HG03139 (cell line): Measurements from ENCODE around the gene TPO.

Experiments
- ATAC-seq: cut with Tn5 transposase; IDR thresholded peaks from one replicate; pipeline ENCODE4 v1.9.1; 2021; ENCODE audit not compliant: unreplicated experiment

The TPO gene

DNA sequence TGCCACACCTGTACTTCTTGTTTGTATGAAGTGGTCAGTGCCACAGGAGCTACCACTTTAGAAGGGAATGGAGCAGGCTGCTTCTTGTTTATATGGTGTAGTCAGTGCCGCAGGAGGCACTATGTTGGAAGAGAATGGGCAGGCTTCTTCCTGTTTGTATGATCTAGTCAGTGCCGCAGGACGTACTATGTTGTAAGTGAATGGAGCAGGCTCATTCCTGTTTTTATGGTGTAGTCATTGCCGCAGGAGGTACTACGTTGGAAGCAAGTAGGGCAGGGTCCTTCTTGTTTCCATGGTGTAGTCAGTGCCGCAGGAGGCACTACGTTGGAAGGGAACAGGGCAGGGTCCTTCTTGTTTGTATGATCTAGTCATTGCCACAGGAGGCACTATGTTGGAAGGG, 27.3 kb downstream of the TPO start:
- ATAC-seq: no peak

DNA sequence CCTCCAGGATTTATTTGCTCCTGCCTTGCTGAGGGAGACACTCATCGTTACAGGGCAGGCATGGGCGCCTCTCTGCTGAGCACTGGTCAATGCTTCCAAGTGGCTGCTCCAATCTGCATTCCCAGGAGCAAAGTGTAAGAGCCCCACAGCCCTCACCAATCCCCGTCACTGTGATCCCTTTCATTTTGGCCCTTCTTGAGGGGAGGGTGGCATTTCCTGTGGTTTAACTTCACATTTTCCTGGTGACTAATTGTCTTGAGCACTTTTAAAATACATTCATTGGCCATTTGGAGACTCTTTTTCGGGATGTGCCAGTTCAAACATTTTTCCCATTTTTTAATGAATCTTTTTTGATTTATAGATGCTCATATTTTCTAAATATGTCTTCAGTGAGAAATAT, 33.0 kb downstream of the TPO start:
- ATAC-seq: no peak

DNA sequence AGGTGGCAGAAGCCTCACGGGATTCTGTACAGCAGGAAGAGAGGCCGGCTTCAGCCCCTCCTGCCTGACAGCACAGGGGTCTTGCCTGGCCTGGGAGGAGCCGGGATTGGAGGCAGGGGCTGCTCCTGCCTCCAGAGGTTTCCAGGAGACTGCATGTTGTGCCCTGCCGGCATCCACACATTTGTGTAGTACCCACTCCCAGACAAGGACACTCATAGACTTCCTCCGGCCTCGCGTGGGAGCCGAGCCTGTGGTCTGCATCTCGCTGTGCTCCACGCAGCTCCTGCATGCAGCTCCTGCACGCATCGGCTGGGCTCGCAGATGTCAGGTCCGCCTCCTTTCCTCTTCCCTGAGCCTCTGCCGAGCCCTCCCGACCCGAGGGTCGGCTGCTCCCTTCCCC, 34.7 kb downstream of the TPO start:
- ATAC-seq: no peak

DNA sequence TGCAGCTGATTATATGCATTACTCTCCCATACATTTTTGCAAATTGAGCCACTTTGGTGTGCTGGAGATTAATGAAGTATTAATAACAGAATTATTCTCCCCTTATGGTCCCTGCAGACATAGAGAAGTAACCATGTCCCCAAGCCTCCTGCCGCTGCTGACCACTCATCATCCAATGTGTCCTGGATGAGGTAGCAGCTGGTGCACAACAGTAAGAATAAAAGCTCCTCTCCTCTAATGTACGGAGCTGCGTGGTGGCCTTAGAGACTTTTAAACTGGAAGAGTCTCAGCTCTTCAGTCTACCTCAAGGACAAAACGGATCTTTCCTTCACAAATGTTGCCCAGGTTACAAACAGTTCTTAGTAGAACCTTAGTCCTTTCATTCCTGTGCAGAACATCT, 37.7 kb downstream of the TPO start:
- no peak for ATAC-seq

DNA sequence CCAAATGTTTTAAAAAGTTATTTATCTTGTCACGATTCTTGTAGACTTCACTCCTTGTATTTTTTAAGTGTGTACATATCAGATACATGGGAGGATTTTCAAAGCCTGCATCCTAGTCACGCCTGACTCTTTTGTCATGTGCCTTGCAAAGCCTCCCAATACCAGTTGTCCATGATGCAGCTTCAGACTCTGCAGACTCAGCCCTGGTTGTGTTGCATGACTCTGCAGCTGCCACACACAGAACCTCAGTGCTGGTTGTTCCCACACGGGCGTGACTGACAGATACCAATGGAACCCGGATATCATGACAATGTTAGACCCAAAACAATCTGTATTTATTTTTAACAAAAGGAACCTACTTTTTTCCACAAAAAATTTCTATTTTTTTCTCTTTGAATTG, 38.2 kb downstream of the TPO start:
- ATAC-seq: no peak

DNA sequence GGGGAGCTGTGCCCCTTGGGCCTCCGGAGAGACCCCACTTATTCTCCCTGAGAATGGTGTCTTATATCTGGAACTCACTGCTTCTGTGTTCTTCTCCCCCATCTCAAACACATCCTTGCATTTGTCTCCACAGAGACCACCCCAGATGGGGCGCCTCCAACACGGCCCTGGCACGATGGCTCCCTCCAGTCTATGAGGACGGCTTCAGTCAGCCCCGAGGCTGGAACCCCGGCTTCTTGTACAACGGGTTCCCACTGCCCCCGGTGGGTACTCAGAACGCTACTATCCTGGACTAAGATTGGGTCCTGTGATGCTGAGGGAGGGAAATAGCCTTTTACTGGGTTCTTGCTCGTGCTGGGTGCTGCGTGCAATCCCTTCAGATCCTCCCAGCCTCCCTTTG, 40.3 kb downstream of the TPO start:
- ATAC-seq: no peak

DNA sequence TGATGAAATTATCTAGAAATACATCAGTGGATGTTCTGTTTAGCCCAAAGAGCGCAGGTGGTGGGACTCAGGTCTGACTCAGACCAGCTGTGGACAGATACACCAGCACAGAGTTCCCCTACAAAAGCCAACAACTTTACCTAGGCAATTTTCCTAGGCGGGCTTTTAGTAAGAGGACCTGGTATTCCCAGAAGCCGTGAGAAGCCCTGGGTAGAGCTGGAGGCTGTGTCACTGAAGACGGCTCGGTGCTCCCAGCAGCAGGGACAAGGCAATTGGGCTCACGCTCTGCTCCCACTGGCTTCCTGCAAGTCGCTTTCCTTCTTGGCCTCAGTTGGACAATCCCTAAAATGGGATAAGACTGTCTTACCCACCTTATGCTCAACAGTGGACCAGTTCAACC, 41.1 kb downstream of the TPO start:
- ATAC-seq: no peak

DNA sequence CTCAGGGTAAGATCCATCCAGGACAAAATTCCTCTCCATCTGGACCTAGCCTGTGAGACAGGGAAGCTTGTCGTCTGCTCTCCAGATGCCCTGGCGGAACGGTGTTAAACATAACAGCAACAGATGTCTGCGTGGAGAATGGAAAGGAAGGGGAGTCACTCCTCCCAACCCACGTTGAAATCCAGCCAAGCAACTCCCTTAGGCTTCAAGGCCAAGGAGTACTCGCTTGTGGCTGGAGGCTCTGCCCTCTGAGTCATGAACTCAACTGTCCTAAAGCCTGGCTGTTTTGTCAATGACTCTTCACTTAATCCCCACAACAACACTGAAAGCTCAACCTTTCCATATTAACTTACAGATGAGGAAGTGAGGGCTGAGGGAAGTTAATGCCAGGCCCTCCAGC, 42.2 kb downstream of the TPO start:
- ATAC-seq: no peak

DNA sequence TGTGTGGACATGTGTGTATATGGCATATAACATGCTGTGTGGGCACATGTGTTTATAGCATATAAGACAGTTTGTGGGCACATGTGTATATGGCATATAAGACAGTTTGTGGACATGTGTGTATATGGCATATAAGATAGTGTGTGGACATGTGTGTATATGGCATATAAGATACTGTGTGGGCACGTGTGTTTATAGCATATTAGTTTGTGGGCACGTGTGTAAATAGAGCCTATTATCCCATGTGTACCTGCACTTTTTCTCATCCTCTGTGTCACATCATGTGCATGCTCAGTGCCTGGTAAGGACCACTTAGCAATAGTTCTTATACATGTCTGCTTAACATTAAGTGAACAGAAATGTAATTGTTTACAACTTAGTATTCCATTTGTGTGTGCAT, 45.2 kb downstream of the TPO start:
- no peak for ATAC-seq

DNA sequence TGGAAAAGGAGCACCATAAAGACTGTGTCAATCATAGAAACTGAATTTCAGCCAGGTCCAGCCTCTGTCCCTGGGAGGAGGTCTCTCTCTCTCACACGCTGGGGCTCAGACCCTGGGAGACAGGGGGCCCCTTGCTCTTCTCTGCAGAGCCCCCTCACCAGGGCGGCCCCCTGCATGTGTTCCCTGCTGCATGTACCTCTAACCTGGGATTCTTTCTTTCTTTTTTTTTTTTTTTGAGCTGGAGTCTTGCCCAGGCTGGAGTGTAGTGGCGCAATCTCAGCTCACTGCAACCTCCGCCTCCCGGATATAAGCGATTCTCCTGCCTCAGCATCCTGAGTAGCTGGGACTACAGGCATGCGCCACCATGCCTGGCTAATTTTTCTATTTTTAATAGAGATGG, 46.5 kb downstream of the TPO start:
- ATAC-seq: no peak

DNA sequence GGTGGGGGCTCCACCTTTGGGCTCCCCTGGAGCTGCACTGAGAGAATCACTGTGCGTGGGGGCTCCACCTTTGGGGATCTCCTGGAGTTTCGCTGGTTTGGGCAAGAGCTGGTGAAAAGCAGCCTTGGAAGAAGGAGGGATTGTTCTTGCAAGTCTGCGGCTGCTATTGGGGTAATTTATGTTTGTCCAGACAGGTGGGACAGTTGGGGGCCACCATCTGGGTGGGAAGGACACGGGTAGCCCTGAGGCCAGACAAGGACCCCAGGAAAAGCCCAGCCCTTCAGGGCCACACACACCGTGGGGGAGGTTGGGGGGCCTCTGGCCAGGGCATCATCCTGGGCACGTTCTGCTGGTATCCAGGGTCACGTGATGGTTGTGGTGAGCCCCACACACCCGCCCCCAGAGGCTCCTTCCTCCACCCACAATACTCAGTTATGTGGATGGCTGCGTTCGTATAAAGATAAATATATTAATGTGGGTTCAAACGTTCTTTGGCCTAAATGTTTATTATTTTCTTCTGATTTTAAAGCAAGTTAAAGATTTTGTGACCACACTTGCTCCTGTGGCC, 47.7 kb downstream of the TPO start:
- no peak for ATAC-seq

DNA sequence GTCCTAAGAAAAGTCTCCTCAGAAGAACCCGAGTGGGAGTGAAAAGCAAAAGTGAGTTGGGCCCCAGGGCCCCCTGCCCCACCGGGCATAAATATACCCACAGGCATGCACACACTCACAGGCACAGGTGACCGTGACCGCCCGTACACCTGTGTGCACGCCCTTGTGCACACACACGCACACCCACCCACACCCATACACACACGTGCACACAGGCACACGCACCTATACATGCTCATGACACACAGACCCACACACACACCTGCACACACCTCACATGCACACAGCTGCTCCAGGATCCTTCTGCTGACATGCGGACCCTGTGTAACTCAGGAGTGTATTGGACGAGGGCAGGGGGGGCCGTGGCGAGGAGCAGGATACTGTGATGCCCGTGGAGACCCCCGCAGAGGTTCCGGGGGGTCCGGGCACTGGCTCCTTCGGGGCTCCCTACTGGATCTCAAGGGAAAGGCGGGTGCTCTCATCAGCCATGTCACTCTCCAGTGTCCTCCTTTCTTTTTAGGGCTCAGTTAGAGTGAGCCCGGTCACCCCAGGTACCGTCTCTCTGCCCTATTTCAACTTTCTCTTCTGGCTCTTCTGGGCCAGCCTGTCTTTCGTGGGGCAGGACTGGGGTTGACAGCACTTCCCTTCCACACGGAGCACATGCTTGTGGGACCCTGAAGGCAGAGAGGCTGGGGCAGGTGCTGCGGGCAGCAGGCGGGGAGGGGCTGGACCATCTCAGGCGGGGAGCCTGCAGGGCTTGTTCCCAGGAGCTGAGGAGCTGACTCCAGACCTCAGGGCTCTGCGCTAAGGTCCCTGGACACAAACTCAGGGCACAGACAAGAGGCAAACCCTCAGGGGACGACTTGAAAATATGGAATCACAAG, 48.5 kb downstream of the TPO start:
- ATAC-seq: no peak

DNA sequence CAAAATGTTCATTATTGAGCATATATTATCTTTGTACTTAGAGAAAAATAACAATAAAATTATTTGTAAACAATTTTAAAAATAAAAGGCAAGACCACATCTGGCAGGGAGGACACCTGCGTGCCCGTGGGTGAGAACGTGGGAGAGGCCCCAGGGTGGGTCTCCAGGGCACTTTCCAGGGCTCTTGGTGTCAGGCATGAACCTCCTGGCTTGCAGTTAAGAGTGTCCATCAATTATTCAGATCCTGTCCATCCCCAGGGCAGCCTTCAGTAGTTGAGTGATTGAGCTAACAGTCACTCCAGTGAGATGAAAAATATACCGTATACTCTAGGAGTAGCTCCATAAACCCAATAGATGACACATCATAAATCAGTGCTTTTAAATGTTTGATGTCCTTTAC, 49.7 kb downstream of the TPO start:
- ATAC-seq: no peak

DNA sequence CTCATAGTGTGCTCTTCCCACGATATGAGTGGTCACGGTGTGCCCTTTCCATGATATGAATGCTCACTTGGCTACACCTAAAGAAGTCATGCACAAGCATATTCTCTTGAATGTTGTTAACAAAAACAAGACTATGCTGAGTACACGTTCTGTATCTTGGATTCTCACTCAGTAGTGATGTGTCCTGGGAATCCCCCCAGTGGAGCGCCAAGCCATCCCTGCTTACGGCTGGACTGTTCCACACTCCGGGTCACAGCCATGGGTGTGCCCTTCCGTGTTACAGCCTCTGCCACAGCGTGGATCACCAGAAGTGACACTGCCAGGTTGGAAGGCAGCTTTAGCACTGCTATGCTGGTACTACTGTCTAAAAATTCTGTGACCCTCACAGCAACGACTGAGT, 59.1 kb downstream of the TPO start:
- no peak for ATAC-seq

DNA sequence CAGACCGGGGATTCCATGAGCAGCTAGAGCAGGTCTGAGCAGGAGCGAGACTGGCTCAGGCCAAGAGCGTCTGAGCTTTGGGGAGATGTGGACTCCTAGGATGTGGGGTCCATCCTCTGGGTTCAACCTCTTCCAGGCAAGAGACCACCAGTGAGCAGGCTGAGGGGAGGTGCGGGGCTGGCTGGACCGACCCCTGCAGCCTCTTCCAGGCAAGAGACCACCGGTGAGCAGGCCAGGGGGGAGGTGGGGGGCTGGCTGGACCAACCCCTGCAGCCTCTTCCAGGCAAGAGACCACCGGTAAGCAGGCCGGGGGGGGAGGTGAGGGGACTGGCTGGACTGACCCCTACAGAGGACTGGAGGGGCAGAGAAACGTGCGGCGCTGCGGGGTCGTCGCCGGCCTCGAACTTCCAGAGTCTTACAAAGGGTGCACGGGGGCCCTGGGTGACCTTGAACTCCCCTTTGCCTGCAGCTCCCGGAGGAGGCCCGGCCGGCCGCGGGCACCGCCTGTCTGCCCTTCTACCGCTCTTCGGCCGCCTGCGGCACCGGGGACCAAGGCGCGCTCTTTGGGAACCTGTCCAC, 63.4 kb downstream of the TPO start:
- ATAC-seq: no peak

DNA sequence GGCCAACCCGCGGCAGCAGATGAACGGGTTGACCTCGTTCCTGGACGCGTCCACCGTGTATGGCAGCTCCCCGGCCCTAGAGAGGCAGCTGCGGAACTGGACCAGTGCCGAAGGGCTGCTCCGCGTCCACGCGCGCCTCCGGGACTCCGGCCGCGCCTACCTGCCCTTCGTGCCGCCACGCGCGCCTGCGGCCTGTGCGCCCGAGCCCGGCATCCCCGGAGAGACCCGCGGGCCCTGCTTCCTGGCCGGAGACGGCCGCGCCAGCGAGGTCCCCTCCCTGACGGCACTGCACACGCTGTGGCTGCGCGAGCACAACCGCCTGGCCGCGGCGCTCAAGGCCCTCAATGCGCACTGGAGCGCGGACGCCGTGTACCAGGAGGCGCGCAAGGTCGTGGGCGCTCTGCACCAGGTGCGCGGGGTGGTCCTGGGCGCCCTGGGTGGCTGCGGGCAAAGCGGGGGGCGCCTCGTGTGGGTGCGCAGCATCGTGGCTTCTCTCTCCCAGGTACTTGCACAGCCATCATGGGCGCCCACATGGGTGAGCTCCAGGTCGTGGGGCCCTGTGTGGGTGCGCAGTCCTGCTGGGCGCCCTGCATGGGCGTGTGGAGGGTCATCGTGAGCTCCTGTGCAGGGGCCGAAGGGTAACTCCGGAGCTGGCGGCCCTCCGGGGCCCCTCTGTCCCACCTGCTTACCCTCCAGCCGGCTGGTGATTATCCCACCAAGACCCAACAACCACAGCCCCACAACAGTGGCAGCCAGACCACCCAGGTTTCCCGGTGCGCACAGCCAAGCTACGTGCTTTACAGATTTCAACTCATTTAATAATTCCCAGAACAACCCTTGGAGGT, 64.2 kb downstream of the TPO start:
- no peak for ATAC-seq

DNA sequence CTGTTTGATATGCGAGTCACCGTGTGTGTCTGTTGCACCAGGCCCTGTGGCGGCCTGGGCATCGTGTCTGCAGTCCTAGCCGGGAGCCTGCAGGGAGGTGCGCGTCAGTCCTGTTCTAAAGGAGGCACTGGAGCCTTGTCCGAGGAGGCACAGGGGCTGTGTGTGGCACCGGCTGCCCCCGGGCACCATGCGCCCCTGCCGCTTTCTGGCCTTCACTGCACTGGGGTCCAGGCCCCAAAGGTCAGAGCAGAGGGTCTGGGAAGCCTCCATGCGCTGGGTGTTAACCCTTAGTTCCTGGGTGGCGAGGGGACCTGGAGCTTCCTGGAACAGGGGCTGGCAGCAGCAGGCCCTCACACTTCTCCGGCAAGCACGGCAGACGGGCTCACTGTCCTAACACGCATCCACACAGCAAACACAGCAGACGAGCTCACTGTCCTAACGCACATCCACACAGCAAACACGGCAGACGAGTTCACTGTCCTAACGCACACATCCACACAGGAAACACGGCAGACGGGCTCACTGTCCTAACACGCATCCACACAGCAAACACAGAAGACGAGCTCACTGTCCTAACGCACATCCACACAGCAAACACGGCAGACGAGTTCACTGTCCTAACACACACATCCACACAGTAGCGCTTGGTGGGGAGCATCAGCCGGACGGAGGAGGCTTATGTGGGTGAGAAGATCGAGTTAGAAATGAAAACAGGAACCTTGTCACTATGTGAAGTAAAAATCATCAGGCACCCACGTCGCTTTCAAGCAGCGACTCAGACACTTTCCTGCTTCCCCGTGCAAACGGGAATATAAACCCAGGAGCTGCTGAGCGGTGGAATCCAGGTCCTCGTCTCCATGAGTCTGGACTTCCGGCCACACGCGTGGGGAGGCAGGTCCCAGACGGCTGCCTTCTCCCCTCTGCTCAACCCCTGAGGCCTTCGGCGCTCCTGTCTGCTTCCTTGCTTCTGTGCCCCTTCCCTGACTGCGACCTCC, 65.3 kb downstream of the TPO start:
- no peak for ATAC-seq

DNA sequence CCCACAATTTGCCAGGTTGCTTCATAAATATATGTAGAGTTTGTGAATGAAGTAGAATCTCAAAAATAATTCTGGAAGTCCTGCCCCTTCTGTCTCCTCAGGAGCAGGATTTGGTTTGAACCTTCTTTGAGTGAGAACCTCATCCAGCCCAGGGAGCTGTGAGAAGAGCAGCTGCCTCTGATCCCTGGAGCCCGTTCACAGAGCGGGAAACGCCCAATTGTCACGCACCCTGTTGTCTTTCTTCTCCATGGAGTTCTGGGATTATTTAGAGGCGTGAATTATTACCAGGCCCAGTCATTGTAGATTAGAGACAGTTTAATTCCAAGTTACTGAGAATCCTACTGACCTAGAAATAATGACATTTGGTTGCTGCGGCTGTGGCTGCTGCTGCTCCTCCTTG, 66.1 kb downstream of the TPO start:
- ATAC-seq: no peak

DNA sequence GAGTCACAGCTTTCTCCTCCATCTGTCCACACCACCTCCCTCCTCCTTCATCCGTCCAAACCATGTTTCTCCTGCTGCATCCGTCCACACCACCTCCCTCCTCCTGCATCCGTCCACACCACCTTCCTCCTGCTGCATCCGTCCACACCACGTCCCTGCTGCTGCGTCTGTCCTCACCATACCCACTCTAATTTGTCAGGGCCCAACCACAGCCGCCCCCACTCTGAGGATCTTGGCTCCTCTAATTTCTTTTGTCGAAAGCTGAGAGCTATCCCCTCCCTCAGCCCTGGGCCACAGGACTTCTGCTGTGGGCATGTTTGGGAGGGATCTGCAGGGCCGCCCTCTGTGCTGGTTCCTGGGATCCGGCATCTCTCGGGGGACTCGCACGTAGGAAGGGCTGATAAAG, 67.4 kb downstream of the TPO start:
- no peak for ATAC-seq
